ENCODE results near the gene OPA1.

DNA sequence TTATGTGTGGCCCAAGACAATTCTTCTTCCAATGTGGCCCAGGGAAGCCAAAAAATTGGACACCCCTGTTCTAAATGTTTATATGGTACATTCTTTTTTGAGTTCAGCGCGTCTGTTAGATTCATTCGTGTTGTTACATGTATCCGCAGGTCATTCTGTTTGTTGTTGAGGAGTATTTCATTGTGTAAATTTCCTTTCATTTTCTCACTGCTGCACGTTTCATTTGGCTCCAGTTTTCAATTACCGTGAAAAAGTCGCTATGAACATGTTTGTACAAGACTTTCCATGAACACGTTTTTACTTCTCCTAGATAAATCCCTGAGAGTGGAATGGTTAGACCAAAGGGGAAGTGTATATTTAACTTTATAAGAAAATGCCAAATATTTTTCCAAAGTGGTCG lies 7.5 kb upstream of the OPA1 start:
- TF ChIP-seq, protein P1, sequence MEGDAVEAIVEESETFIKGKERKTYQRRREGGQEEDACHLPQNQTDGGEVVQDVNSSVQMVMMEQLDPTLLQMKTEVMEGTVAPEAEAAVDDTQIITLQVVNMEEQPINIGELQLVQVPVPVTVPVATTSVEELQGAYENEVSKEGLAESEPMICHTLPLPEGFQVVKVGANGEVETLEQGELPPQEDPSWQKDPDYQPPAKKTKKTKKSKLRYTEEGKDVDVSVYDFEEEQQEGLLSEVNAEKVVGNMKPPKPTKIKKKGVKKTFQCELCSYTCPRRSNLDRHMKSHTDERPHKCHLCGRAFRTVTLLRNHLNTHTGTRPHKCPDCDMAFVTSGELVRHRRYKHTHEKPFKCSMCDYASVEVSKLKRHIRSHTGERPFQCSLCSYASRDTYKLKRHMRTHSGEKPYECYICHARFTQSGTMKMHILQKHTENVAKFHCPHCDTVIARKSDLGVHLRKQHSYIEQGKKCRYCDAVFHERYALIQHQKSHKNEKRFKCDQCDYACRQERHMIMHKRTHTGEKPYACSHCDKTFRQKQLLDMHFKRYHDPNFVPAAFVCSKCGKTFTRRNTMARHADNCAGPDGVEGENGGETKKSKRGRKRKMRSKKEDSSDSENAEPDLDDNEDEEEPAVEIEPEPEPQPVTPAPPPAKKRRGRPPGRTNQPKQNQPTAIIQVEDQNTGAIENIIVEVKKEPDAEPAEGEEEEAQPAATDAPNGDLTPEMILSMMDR (IDR thresholded peaks at IDR 0.05; ENCODE audit: low read depth, low read length, poor library complexity, severe bottlenecking), result no peak
- no peak for TF ChIP-seq EZH2phosphoT487 (IDR thresholded peaks at IDR 0.05; ENCODE audit: borderline replicate concordance, low read length)

Data from DOHH2 (cell line).